ENCODE results near the gene PPP2R5C. TPM values are rescaled to one million over a fixed set of nuclear protein-coding genes. Genes with fewer than 3 reads are reported as not detected.

Gene PPP2R5C
- total and polyA plus RNA-seq, 2 of the 4 experiments (the other 2 are of a cell fraction) = 65.9 to 78.7 TPM

- Histone ChIP-seq H2AK9ac (replicated peaks; ENCODE audit: low read depth, low read length, poor library complexity) (no peak overlapping the region), H3K14ac (replicated peaks; ENCODE audit: low read depth, low read length) (no peak overlapping the region), H4K5ac (ENCODE audit: low read depth, low read length) (no peak overlapping the region), H3K27ac (ENCODE audit: insufficient read depth, low read length) (no peak overlapping the region), H3K79me1 (ENCODE audit: low read depth in 1 of 2, low read length in 2 of 2) (peaks cover 67 to 78% of the 10 kb centered on the region in 2 experiments), H3K27me3 (ENCODE audit: control insufficient read depth, insufficient read depth, low read length) (no peaks in the 10 kb centered on the region), H3K23ac (ENCODE audit: low read depth, low read length) (no peak overlapping the region), H3K36me3 (ENCODE audit: control insufficient read depth, insufficient read depth, low read length) (peaks cover 1% of the 10 kb centered on the region; the same call in 1 of the 2 replicates), H3K4me2 (ENCODE audit: low read depth, low read length) (no peak overlapping the region), H4K20me1 (ENCODE audit: insufficient read depth, low read length) (peaks cover 82% of the 10 kb centered on the region), H3K9ac (ENCODE audit: low read depth, low read length) (no peak overlapping the region), H3K56ac (ENCODE audit: extremely low read depth, insufficient read depth, low read length) (no peak overlapping the region), H2BK5ac (ENCODE audit: low read depth, low read length, poor library complexity, severe bottlenecking) (no peak overlapping the region), H2BK15ac (ENCODE audit: low read depth, low read length) (no peak overlapping the region), H2BK120ac (ENCODE audit: low read depth, low read length) (no peak overlapping the region), H3K9me3 (ENCODE audit: control insufficient read depth, insufficient read depth, low read length) (no peaks in the 10 kb centered on the region), H3K9me1 (ENCODE audit: insufficient read depth, low read length) (peaks cover 24% of the 10 kb centered on the region), H3K4me1 (ENCODE audit: control insufficient read depth, insufficient read depth, low read length) (peaks cover 17% of the 10 kb centered on the region), H3K4me3 (ENCODE audit: insufficient read depth, low read depth, low read length) (no peak overlapping the region), H4K91ac (ENCODE audit: insufficient read depth, low read depth, low read length) (no peak overlapping the region), H2AFZ (replicated peaks; ENCODE audit: low read length, poor library complexity) (no peak overlapping the region), H3K4ac (ENCODE audit: low read depth, low read length) (no peak overlapping the region), H3K18ac (ENCODE audit: low read depth, low read length) (no peak overlapping the region), H2BK20ac (ENCODE audit: low read depth, low read length) (no peak overlapping the region), H2AK5ac (ENCODE audit: low read depth, low read length) (no peak overlapping the region), H4K8ac (ENCODE audit: low read depth in 2 of 2, low read length in 2 of 2) (no peak overlapping the region)
- in situ Hi-C loops (cut with MboI; ENCODE audit: low sequenced_read_pairs) = no loop called here
- DNase-seq (no peak), ATAC-seq (ENCODE audit: low read depth) (no peak)
- dilution Hi-C loops (cut with HindIII; ENCODE audit: low sequenced_read_pairs, unreplicated experiment) = no loop called here
- CTCF ChIA-PET = no interaction called here
- no TSS peak for BruUV-seq (replicated peaks)
- intact Hi-C loops (cut with micrococcal nuclease) = no loop called here
- no CpG with 5 or more reads among the region's 4 CpGs for WGBS, 2 experiments (ENCODE audit: extremely low coverage in 2 of 2, insufficient read length in 1 of 2)
- POLR2A ChIA-PET (ENCODE audit: unreplicated experiment) = no interaction called here
- TF ChIP-seq CEBPB (IDR thresholded peaks at IDR 0.05; ENCODE audit: low read depth, low read length) = no peak
- TF ChIP-seq MXI1 (IDR thresholded peaks at IDR 0.05; ENCODE audit: borderline replicate concordance, low read depth, low read length) = no peak
- no peak for TF ChIP-seq MAFK (IDR thresholded peaks at IDR 0.05; ENCODE audit: low read depth, low read length)
- no peak for TF ChIP-seq CHD1 (IDR thresholded peaks at IDR 0.05; ENCODE audit: low read depth, low read length)
- TF ChIP-seq SMC3 (IDR thresholded peaks at IDR 0.05; ENCODE audit: low read depth, low read length) = no peak
- no peak for TF ChIP-seq USF2 (IDR thresholded peaks at IDR 0.05; ENCODE audit: low read depth, low read length)
- TF ChIP-seq FOS (IDR thresholded peaks at IDR 0.05; ENCODE audit: low read depth, low read length) = no peak
- TF ChIP-seq RAD21 (IDR thresholded peaks at IDR 0.05; ENCODE audit: low read length) = no peak
- no peak for TF ChIP-seq RFX5 (IDR thresholded peaks at IDR 0.05; ENCODE audit: low read depth, low read length)
- TF ChIP-seq MAZ (IDR thresholded peaks at IDR 0.05; ENCODE audit: borderline replicate concordance, low read depth, low read length) = no peak
- no peak for TF ChIP-seq ELK1 (IDR thresholded peaks at IDR 0.05; ENCODE audit: borderline replicate concordance, low read depth, low read length)
These were observed 68.8 kb downstream of the PPP2R5C start for GRCh38 chr14:101830271-101830670.
